Mononuclear cell (primary cell): Measurements from ENCODE around the gene MORF4L2. TPM values are rescaled to one million over a fixed set of nuclear protein-coding genes. Genes with fewer than 3 reads are reported as not detected.
"Not testable (repeated sequence)": the region's sequence is repeated elsewhere in the genome, so short reads cannot be mapped to it uniquely, and the experiment has no call there.

Experiments used
- H3K27me3 ChIP-seq: 2 replicates; pipeline ENCODE4 v1.6.0; 2011; ENCODE audit warnings: low read length, control low read depth; ENCODE audit not compliant: insufficient read depth
- H3K4me1 ChIP-seq: 2 replicates; pipeline ENCODE4 v1.5.1; 2011; ENCODE audit warnings: mild to moderate bottlenecking, low read length, control low read depth; ENCODE audit not compliant: insufficient read depth
- H3K4me3 ChIP-seq: 2 replicates; pipeline ENCODE4 v1.5.1; 2011; ENCODE audit warnings: mild to moderate bottlenecking, low read length, moderate library complexity
- H3K9me3 ChIP-seq: 2 replicates; pipeline ENCODE4 v1.5.1; 2011; ENCODE audit warnings: low read depth, mild to moderate bottlenecking, control low read depth, low read length
- total RNA-seq: library from RNA; depleted of rRNA; stranded (reverse); fragments of >200 nt; gene quantifications from one replicate; pipeline ENCODE4 v1.2.3, GENCODE V29; 2012

Gene MORF4L2
- total RNA-seq, 1 donor: 153 TPM

GRCh38 chrX:103658681-103659433 is 27.6 kb downstream of the MORF4L2 start:
- Histone ChIP-seq H3K4me1 (no peaks in the 10 kb centered on the region), H3K4me3 (no peak overlapping the region), H3K27me3 (peaks cover 5% of the 10 kb centered on the region), H3K9me3 (no peaks in the 10 kb centered on the region)

- not testable (repeated sequence) for H3K9me3 ChIP-seq, H3K4me3 ChIP-seq, H3K4me1 ChIP-seq, H3K27me3 ChIP-seq
These were observed 29.4 kb downstream of the MORF4L2 start for GRCh38 chrX:103657066-103657465.

DNA sequence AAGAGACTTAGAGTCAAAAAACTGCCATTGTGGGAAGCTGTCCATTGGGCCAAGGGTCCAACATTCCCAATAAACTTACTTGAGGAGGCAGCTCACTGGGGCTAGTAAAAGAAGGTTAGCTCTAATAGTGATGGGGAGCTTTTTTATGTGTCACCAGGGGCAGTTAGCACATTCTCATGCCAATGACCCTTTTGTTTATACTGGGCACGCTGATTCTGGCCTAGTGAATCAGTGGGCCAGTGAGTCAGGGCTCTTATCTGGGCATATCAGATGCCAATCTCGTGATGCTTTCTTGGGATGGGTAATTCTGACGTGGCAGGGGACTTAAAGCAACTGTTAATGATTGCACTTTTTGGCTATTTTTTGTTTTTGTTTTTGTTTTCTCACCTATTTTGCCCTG is 29.9 kb downstream of the MORF4L2 start:
- no peaks in the 10 kb centered on the region for H3K4me1 ChIP-seq
- no peak overlapping the region for H3K4me3 ChIP-seq
- no peaks in the 10 kb centered on the region for H3K27me3 ChIP-seq
- H3K9me3 ChIP-seq: no peaks in the 10 kb centered on the region

- H3K4me3 ChIP-seq, H3K4me1 ChIP-seq: not testable (repeated sequence)
These were observed 31.1 kb downstream of the MORF4L2 start for GRCh38 chrX:103655230-103656000.

GRCh38 chrX:103651151-103651773 is 35.2 kb downstream of the MORF4L2 start:
- H3K27me3 ChIP-seq: no peaks in the 10 kb centered on the region
- no peaks in the 10 kb centered on the region for H3K4me1 ChIP-seq
- H3K9me3 ChIP-seq: no peaks in the 10 kb centered on the region
- H3K4me3 ChIP-seq: no peak overlapping the region

More at GRCh38 chrX:103655230-103656000, 31.1 kb downstream of the MORF4L2 start:
- H3K27me3 ChIP-seq, H3K9me3 ChIP-seq: not testable (repeated sequence)

GRCh38 chrX:103647630-103648029 is 38.9 kb downstream of the MORF4L2 start:
- no peaks in the 10 kb centered on the region for H3K27me3 ChIP-seq
- H3K4me1 ChIP-seq: no peaks in the 10 kb centered on the region
- H3K4me3 ChIP-seq: no peak overlapping the region
- H3K9me3 ChIP-seq: no peaks in the 10 kb centered on the region

DNA sequence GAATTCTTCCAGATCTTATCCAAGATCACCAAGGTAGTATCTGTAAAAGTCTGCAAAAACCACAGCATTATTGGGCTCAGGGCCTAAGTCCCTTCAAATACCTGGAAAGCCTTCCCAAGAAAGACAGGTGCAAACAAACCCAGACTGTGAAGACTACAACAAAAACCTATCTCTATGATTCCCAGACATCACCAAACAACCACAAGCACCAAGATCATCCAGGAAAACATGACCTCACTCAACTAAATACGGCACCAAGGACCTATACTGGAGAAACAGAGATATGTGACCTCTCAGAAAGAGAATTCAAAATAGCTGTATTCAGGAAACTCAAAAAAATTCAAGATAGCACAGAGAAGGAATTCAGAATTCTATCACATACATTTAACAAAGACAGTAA is 42.4 kb downstream of the MORF4L2 start:
- Histone ChIP-seq H3K27me3 (no peaks in the 10 kb centered on the region), H3K4me3 (no peak overlapping the region), H3K9me3 (no peaks in the 10 kb centered on the region)

DNA sequence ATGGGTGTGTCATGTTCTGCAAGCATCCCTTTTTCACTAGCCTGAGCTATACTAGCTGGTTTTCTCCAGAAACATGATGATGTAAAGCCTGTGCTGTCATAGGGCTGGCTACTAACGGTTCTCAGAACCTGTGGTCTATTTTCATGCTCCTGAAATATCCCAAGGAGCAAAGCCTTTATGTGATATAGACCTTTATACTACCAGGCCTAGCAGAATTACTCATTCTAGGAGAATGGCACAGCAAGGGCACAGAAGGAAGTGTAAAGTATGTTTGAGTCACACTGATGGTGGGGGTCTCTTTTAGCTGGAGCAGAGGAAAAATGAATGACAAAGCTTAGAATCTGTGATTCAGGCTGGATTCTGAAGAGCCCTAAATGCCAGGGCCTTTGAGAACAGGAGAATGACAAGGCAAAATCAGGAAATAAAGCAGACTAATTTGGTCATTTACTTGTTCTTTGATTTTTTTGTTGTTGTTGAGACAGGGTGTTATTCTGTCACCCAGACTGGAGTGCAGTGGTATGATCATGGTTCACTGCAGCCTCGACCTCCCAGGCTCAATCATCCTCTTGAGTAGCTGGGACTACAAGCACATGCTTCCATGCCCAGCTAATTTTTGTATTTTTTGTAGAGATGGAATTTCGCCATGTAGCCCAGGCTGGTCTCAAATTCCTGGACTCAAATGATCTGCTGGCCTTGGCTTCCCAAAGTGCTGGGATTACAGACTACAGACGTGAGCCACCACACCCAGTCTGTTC is 45.9 kb downstream of the MORF4L2 start:
- Histone ChIP-seq H3K4me3 (no peak overlapping the region), H3K4me1 (no peaks in the 10 kb centered on the region), H3K27me3 (no peaks in the 10 kb centered on the region), H3K9me3 (no peaks in the 10 kb centered on the region)

More for the DNA sequence above, 42.4 kb downstream of the MORF4L2 start:
- H3K4me1 ChIP-seq: no peaks in the 10 kb centered on the region

DNA sequence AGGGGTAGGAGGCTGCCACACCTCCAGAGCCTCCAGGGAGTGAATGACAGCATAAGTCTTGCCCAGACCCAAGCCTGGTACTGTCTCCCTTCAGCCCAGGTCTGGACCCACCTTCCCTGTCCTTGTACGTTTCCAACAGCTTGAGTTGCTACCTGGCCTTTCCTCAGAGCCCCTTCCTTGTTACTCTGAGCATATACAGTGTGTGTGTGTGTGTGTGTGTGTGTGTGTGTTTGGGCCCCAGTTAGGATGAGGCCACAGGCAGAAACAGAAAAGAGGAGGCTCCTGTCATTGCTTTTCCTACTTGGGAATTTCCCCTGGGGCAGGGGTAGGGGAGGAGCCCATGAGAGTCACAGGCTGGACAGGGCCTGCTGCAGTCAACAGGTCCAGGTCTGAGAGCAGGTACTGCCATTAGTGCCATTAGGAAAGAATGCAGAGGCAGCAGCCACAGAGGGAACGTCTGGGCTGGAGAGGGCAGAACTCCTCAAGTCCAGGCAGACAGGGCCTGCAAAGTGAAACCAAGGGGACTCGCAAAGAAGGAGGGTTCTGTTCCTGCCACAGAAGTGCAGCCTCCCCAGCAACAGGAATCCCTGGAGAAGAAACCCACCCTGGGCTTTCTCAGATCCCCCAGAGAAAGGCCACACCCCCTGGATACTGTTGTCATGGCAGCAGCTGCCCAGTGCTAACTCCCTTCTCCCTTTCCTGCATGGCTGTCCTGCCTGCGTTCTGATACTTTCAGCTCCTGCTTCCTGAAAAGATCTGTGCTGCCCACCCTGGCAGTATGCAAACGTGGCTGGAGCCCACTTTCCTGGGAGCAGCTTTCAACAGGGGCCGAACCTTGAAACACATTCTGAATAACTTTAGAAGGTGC is 47.8 kb downstream of the MORF4L2 start:
- H3K27me3 ChIP-seq, H3K4me1 ChIP-seq: not testable (repeated sequence)

DNA sequence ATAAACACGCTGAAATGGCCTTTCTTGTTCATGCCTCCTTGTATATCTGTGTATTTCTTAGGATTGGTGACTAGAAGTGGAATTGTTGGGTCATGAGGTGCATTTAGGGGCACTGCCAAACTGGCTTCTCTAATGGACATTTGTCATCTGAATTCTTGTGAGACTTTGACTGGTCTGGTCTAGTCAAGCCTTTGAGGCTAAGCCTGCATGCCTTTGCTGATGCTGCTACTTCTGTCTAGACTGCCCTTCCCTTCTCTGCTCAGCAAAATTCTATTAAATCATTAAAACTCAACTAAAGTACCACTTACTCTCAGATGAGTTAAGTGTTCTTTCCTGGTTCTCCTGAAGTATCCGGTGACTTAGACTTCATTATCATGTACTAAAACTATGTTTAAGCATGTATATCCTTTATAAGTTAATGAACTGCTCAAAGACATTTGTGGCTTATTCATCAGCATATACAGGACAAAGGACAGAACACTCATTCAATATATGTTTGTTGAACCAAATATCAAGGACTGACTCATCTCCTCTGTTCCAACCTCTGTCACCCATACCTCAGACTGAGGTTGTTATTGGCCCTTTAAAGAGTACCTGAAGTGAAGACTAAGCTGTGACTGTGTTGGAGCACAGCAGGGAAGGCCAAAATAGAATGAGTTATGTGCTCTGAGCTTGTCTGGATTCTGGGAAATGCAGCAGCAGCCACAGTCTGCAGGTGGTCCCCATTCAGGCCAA is 48.7 kb downstream of the MORF4L2 start:
- Histone ChIP-seq H3K27me3 (no peaks in the 10 kb centered on the region), H3K4me3 (no peak overlapping the region), H3K4me1 (no peaks in the 10 kb centered on the region), H3K9me3 (no peaks in the 10 kb centered on the region)

More for the DNA sequence above, 47.8 kb downstream of the MORF4L2 start:
- H3K9me3 ChIP-seq, H3K4me3 ChIP-seq: not testable (repeated sequence)

GRCh38 chrX:103635436-103635835 is 51.1 kb downstream of the MORF4L2 start:
- H3K9me3 ChIP-seq: no peaks in the 10 kb centered on the region
- no peaks in the 10 kb centered on the region for H3K27me3 ChIP-seq
- no peak overlapping the region for H3K4me3 ChIP-seq
- H3K4me1 ChIP-seq: no peaks in the 10 kb centered on the region

DNA sequence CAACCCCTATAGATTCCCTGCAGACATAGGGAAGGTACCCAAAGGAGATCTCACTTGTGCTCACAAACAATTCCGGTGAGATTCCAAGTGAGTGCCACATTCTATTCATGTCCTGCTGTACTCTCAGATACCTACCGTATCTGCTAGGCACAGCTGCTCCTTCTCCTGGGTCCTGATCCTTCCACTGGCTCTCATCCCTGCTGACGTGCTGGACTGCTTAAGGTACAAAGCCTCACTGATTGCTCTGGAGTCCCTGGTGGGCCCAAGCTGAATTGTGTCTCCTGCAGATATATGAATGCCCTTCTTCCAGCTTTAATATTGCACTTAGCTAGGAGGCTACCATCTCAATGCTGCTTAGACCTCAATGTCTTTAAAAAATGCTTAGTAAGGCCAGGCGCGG is 55.4 kb downstream of the MORF4L2 start:
- Histone ChIP-seq H3K4me1 (peaks cover 6% of the 10 kb centered on the region), H3K27me3 (no peaks in the 10 kb centered on the region), H3K4me3 (no peak overlapping the region), H3K9me3 (no peaks in the 10 kb centered on the region)

- Histone ChIP-seq H3K4me1 (peaks cover 6% of the 10 kb centered on the region), H3K4me3 (peak overlapping the region; percentile 44), H3K9me3 (no peaks in the 10 kb centered on the region), H3K27me3 (no peaks in the 10 kb centered on the region)
These were observed 56.4 kb downstream of the MORF4L2 start for GRCh38 chrX:103630171-103630511.
